NCI-H2081 (cell line): ENCODE data around the gene MCM7.
A peak's percentile ranks its signal among the peaks of the same experiment; 100 is the strongest.

ENCODE experiments used
- DNase-seq, 2 experiments: peaks; one replicate each; lab custom pipeline; 2025; lab: John Stamatoyannopoulos, UW

The MCM7 gene

GRCh38 chr7:100122568-100122967 is 21.4 kb upstream of the MCM7 start:
- DNase-seq: no peak

GRCh38 chr7:100122067-100122466 is 20.9 kb upstream of the MCM7 start:
- DNase-seq: peak; percentile 91 to 98

GRCh38 chr7:100120733-100121036 is 19.5 kb upstream of the MCM7 start:
- no peak for DNase-seq

- DNase-seq: peak in 1 of 2 experiments; percentile 66
Measured at GRCh38 chr7:100119970-100120732, 19.0 kb upstream of the MCM7 start.

GRCh38 chr7:100119072-100119969 is 18.1 kb upstream of the MCM7 start, which contains the start of the genes CNPY4 and TAF6:
CNPY4 (plus strand) TSS chr7:100119634; CDS start chr7:100119745, 111 bp downstream.
TAF6 (minus strand) TSS chr7:100119358; CDS start chr7:100114209, 5,149 bp downstream.
- DNase-seq: peak; percentile 95 to 96

- no peak for DNase-seq
Measured at GRCh38 chr7:100118388-100119071, 17.3 kb upstream of the MCM7 start.

- DNase-seq: no peak
Measured at GRCh38 chr7:100115026-100115425, 13.8 kb upstream of the MCM7 start.

- DNase-seq: no peak
Measured at GRCh38 chr7:100111914-100112313, 10.7 kb upstream of the MCM7 start.

GRCh38 chr7:100111156-100111555 is 10.0 kb upstream of the MCM7 start:
- DNase-seq: no peak

- DNase-seq: no peak
Measured at GRCh38 chr7:100109521-100110163, 8.4 kb upstream of the MCM7 start.

- no peak for DNase-seq
Measured at GRCh38 chr7:100107890-100108289, 6.7 kb upstream of the MCM7 start.

- no peak for DNase-seq
Measured at GRCh38 chr7:100107125-100107737, 6.0 kb upstream of the MCM7 start.

- no peak for DNase-seq
Measured at GRCh38 chr7:100106633-100107032, 5.4 kb upstream of the MCM7 start.

GRCh38 chr7:100105534-100105933 is 4.3 kb upstream of the MCM7 start:
- no peak for DNase-seq

- DNase-seq: no peak
Measured at GRCh38 chr7:100102950-100103840, 2.0 kb upstream of the MCM7 start.

GRCh38 chr7:100100420-100101015 is 679 bp downstream of the MCM7 start:
- peak; percentile 97 to 98 for DNase-seq

GRCh38 chr7:100099452-100099851 is 1.7 kb downstream of the MCM7 start:
- DNase-seq: no peak

- no peak for DNase-seq
Measured at GRCh38 chr7:100098913-100099312, 2.3 kb downstream of the MCM7 start.

- no peak for DNase-seq
Measured at GRCh38 chr7:100095704-100096103, 5.5 kb downstream of the MCM7 start.

- DNase-seq: no peak
Measured at GRCh38 chr7:100095289-100095688, 5.9 kb downstream of the MCM7 start.
